Measurements from ENCODE around the gene SPON1. TPM values are rescaled to one million over a fixed set of nuclear protein-coding genes. Genes with fewer than 3 reads are reported as not detected.
A peak's percentile ranks its signal among the peaks of the same experiment; 100 is the strongest.

The SPON1 gene
- total and polyA plus RNA-seq, 12 donors = 2.7 to 116 (median 34.4) TPM

DNA sequence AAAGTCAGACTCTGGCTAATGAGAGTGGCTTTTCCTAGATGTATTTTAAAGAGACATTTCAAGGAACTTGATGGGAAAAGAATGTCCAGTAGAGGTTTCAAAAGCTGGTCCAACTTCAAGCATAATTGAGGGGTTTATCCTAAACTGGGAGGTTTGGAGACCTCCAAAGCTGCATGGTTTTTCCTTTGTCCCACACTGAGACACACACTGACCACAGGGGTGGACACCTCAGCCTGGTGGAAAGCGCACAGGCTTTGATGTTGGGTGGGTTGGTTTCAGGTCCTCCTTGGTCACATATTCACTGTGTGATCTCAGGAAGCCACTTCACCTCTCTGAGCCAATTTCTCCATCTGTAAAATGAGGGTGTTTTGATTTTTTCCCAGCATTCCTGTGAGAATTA is 4.0 kb downstream of the SPON1 start:
- DNase-seq = no peak
- H3K36me3 ChIP-seq (replicated peaks in 1 of 2) = no peaks in the 10 kb centered on the region
- H3K4me1 ChIP-seq (replicated peaks in 1 of 2) = peaks cover 0 to 5% of the 10 kb centered on the region in 2 donors
- no peaks in the 10 kb centered on the region for H3K9me3 ChIP-seq (replicated peaks in 1 of 3)
- H3K27ac ChIP-seq = no peak overlapping the region
- peaks cover 30% of the 10 kb centered on the region for H3K27me3 ChIP-seq
- no peak overlapping the region for H3K4me3 ChIP-seq
- 75 to 100% (median 93%) methylated on average over 1 of the region's 1 CpG for WGBS, 4 donors
- intact Hi-C loops (cut with DNase I) = no loop called here
- no peak for TF ChIP-seq POLR2A (IDR thresholded peaks at IDR 0.05)
- TF ChIP-seq, protein P1, sequence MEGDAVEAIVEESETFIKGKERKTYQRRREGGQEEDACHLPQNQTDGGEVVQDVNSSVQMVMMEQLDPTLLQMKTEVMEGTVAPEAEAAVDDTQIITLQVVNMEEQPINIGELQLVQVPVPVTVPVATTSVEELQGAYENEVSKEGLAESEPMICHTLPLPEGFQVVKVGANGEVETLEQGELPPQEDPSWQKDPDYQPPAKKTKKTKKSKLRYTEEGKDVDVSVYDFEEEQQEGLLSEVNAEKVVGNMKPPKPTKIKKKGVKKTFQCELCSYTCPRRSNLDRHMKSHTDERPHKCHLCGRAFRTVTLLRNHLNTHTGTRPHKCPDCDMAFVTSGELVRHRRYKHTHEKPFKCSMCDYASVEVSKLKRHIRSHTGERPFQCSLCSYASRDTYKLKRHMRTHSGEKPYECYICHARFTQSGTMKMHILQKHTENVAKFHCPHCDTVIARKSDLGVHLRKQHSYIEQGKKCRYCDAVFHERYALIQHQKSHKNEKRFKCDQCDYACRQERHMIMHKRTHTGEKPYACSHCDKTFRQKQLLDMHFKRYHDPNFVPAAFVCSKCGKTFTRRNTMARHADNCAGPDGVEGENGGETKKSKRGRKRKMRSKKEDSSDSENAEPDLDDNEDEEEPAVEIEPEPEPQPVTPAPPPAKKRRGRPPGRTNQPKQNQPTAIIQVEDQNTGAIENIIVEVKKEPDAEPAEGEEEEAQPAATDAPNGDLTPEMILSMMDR (IDR thresholded peaks at IDR 0.05) = no peak

GRCh38 chr11:13970986-13971385 is 8.5 kb downstream of the SPON1 start:
- H3K4me1 ChIP-seq (replicated peaks in 1 of 2) = peaks cover 0 to 3% of the 10 kb centered on the region in 2 donors
- intact Hi-C loops (cut with DNase I) = no loop called here
- H3K27ac ChIP-seq = no peak overlapping the region

DNA sequence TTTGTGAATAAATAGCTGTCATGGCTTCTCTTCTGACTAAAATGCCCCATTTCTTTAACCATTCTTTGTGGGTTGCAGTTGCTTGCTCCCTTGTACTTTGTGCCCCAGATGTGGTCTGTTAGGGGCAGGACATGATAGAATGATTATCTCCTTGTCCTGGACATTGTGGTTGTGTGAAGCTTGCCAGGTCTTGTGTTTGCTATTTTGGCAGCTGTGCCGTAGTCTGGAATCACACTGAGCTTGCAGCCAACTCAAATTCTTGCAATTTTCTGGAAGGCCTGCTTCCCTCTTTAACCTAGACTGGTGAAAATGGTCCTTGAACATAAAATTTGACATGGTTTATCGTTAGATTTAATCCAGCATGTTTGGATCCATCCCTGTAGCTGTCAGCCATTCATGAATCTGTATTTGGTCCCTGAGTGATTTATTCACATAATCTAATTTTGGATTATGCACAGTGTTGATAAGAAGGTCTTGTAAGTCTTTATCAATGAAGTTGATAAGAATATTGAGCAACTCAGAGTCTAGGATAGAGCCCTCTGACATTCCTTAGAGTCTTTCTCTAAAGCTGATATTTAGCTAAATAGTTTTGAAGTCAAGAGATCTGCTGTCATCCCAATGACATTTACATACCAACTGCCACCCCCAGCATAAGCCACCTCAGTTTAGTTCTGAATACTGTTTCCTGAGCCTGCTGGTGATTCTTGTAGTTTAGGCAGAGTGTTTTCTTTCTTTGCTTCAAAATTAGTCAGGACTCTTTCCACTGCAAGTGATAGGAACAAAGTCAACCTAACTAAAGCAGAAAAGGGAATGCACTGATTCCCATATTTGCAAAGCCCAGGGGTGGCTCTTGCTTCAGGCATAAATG is 9.8 kb downstream of the SPON1 start:
- TF ChIP-seq POLR2A (IDR thresholded peaks at IDR 0.05) = no peak
- TF ChIP-seq, protein P1 (IDR thresholded peaks at IDR 0.05) = no peak
- Histone ChIP-seq H3K27ac (peak overlapping the region in 2 of 5 donors; percentile 23 to 67), H3K27me3 (no peaks in the 10 kb centered on the region), H3K4me3 (no peak overlapping the region), H3K36me3 (replicated peaks in 1 of 2) (no peaks in the 10 kb centered on the region), H3K4me1 (replicated peaks in 1 of 2) (peaks cover 0 to 3% of the 10 kb centered on the region in 2 donors), H3K9me3 (replicated peaks in 1 of 3) (no peaks in the 10 kb centered on the region)
- intact Hi-C loops (cut with DNase I) = no loop called here
- WGBS, 4 donors = 27 to 39% (median 32%) methylated on average over 2 of the region's 2 CpGs
- DNase-seq = peak in 1 of 7 donors; percentile 33

More at GRCh38 chr11:13970986-13971385, 8.5 kb downstream of the SPON1 start:
- WGBS, 4 donors = 55 to 69% (median 60%) methylated on average over 2 of the region's 2 CpGs
- H3K27me3 ChIP-seq = no peaks in the 10 kb centered on the region
- no peaks in the 10 kb centered on the region for H3K9me3 ChIP-seq (replicated peaks in 1 of 3)
- H3K4me3 ChIP-seq = no peak overlapping the region
- DNase-seq = no peak
- no peak for TF ChIP-seq POLR2A (IDR thresholded peaks at IDR 0.05)
- TF ChIP-seq, protein P1 (IDR thresholded peaks at IDR 0.05) = peak in 1 of 6 experiments; percentile 33
- no peaks in the 10 kb centered on the region for H3K36me3 ChIP-seq (replicated peaks in 1 of 2)

GRCh38 chr11:13972944-13973343 is 10.4 kb downstream of the SPON1 start:
- intact Hi-C loops (cut with DNase I) = no loop called here
- 75 to 94% (median 84%) methylated on average over 3 of the region's 3 CpGs for WGBS, 4 donors
- TF ChIP-seq POLR2A (IDR thresholded peaks at IDR 0.05) = no peak
- TF ChIP-seq, protein P1 (IDR thresholded peaks at IDR 0.05) = no peak
- Histone ChIP-seq H3K27ac (peak overlapping the region in 2 of 5 donors; percentile 56 to 67), H3K9me3 (replicated peaks in 1 of 3) (no peaks in the 10 kb centered on the region), H3K27me3 (no peaks in the 10 kb centered on the region), H3K4me1 (replicated peaks in 1 of 2) (peaks cover 0 to 3% of the 10 kb centered on the region in 2 donors), H3K36me3 (replicated peaks in 1 of 2) (no peaks in the 10 kb centered on the region), H3K4me3 (no peak overlapping the region)
- peak in 1 of 7 donors; percentile 17 for DNase-seq
